Activated CD4-positive, alpha-beta T cell treated with anti-CD3 and anti-CD28 coated beads for 4 hours (primary cell): ENCODE measurements around the gene LBP.
"Not testable (repeated sequence)": the region's sequence is repeated elsewhere in the genome, so short reads cannot be mapped to it uniquely, and the experiment has no call there.

ENCODE experiments used
- DNase-seq, 2 donors: peaks; one replicate each; pipeline ENCODE4 v3.0.0-alpha.2; 2020

Gene LBP

GRCh38 chr20:38350879-38351775 is 4.8 kb downstream of the LBP start:
- DNase-seq = no peak

GRCh38 chr20:38353316-38353715 is 7.0 kb downstream of the LBP start:
- no peak for DNase-seq

- no peak for DNase-seq
Measured at GRCh38 chr20:38354227-38354626, 7.9 kb downstream of the LBP start.

GRCh38 chr20:38355161-38356012 is 9.1 kb downstream of the LBP start:
- DNase-seq = no peak

DNA sequence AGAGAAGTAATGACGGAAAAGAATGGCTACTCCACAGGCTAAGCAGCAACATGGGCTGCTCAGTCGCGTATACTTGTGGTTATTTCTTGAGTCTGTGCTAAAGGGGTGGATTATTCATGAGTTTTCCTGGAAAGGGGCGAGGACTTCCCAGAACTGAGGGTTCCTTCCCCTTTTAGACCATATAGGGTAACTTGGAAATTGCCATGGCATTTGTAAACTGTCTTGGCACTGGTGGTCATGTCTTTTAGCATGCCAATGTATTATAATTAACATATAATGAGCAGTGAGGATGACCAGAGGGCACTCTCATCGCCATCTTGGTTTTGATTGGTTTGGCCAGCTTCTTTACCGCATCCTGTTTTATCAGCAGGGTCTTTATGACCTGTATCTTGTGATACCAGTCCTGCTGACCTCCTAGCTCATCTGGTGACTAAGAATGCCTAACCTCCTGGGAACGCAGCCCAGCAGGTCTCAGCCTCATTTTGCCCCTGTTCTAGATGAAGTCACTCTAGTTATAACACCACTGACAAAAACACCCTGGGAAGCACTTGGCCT is 11.4 kb downstream of the LBP start:
- no peak for DNase-seq

DNA sequence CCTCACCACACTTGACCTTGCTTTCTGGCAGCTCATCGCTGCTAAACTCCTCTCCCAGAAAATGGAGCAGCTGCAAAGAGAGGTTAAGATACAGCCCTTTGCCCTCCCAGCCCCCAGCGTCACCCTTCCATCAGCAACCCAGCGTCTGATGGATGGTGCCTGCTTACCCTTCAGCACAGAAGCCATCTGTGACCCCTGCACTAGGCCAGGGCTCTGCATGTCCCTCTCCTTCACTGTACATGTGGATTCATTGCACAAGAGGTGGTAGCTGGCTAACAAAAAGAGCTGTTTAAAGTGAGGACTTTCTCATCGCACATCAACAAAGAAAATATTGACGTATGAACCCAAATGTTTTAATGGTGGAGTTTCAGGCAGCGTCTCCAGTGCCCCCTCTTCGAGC is 12.3 kb downstream of the LBP start:
- DNase-seq = no peak

- DNase-seq = no peak
Measured at GRCh38 chr20:38363004-38363747, 16.9 kb downstream of the LBP start.

GRCh38 chr20:38369389-38369788 is 23.1 kb downstream of the LBP start:
- no peak for DNase-seq

DNA sequence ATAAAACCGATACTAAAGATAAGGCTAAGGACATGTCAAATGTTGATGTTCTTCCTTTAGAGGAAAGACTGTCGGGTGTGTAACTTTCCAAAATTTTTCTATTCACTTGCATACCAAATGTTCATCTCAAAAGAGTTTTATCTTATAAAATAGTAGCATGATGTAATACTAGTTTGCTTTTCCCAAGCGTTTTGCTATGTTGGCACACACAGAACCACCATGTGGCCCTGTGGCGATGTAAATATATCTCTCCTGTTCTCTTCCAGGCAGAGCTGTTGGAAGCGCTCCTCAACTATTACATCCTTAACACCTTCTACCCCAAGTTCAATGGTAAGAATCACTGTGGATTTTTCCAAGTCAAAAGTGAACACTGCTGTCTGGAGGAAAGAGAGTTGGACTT is 26.5 kb downstream of the LBP start:
- no peak for DNase-seq

- no peak for DNase-seq
Measured at GRCh38 chr20:38373231-38373867, 27.1 kb downstream of the LBP start.

GRCh38 chr20:38373898-38374297 is 27.6 kb downstream of the LBP start:
- DNase-seq = no peak

DNA sequence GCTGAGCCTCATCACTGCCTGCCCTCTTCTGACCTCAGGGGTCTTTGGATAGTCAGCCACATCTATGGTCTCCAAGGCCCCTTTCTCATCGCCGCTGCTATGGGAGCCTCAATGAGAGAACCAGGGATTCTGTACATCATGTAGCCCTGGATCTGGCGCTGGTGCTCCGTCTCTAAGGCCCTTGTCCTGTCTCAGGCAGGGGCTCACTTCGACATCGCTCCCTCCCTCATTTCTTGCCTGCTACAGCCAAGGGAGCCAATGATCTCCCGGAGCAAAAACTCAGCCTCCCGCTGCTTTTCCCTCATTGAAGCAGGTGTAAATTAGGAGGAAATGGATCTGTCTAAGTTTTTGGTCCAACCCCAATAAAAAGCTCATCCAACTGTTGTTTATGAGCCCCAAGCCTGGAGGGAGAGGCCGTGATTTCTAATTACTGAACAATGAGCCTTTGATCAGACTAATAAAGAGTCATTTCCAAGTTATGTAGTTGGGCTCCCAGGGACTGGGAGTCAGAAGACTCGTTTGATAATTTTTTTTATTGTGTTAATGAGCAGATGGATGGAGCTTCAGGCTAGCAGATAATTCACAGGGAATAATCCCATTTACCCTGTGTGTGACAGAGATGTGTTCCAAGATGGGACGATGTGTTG is 30.9 kb downstream of the LBP start:
- no peak for DNase-seq

DNA sequence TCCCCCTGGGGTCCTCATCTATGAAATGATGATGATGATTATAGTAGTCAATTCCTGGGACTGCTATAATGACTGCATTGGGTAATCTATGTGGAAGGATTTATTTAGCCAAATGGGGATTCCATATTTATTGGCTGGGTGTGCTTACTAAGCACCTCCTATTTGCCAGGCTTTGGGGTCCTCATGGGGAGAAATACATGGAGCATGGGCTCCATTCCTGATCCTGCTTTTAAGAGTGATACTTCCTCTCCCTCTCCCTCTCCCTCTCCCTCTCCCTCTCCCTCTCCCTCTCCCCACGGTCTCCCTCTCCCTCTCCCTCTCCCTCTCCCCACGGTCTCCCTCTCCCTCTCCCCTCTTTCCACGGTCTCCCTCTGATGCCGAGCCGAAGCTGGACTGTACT is 31.6 kb downstream of the LBP start:
- DNase-seq = not testable (repeated sequence)

- no peak for DNase-seq
Measured at GRCh38 chr20:38383147-38383546, 36.9 kb downstream of the LBP start.

DNA sequence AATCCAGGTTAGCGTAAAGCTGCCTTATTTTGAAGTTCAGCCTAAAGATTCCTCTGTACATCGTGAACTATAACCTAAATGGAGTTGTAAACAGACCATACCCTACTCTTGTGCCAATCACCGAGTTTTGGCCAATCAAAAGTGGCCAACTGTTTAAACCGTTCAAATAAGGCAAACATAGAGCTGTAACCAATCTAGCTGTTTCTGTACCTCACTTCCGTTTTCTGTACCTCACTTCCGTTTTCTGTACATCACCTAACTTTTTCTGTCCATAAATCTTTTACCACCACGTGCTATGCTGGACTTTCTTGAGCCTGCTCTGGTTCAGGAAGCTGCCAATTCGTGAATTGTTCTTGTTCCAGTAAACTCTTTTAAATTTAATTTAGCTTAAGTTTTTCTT is 39.7 kb downstream of the LBP start:
- DNase-seq = no peak

GRCh38 chr20:38386851-38387250 is 40.6 kb downstream of the LBP start:
- no peak for DNase-seq

- no peak for DNase-seq
Measured at GRCh38 chr20:38387953-38388352, 41.7 kb downstream of the LBP start.

DNA sequence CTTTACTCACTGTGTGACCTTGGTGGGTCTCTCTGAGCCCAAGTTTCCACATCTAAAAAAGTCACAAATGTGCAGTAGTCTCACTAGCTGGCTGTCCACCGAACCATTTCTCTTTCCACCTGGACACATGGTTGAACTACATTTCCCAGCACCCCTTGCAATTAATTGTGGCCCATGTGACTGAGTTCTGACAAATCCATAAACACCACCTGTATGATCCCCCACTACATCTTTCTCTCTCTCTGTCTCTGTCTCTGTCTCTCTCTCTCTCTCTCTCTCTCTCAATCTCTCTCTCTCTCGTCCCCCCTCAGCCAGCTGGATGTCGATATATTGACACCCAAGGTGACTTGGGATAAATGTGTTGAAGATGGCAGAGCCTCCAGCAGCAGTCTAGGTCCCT is 46.1 kb downstream of the LBP start:
- DNase-seq = no peak

DNA sequence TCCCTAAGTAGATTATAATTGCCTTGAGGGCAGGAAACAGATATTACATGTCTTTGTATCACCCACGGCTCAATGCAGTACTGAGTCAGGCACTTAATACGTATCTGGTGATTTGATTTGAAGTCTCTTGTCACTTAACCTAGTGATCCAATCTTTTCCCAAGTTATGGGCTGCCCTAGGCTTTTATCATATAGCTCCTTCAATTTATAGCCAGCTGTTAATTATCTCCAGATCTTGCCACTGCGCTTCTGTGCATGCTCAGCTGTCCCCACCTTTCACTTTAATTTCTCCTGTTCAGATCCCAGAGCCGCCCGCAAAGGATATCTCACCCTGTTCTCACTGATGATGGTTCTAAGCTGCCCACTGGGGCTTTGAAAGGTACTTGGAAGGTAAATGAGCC is 47.0 kb downstream of the LBP start:
- DNase-seq = no peak

- no peak for DNase-seq
Measured at GRCh38 chr20:38395165-38395564, 48.9 kb downstream of the LBP start.

DNA sequence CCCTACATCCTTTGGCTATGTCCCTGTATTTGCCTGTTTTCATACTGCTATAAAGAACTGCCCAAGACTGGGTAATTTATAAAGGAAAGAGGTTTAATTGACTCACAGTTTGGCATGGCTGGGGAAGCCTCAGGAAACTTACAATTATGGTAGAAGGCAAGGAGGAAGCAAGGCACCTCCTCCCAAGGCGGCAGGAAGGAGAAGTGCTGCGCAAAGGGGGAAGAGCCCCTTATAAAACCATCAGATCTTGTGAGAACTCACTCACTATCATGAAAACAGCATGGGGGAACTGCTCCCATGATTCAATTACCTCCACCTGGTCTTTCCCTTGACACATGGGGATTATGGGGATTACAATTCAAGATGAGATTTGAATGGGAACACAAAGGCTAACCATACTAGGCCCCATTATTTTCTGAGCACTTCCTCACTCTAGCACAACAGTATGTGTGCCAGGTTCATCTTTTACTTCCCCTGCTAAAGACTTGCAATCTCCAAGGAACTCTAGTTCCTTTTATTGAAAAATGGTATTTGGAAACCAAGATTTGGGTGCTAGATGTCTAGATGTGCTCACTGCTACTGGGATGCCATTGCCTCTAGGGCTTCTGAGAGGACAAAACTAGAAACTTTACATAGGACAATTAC is 49.6 kb downstream of the LBP start:
- DNase-seq = not testable (repeated sequence)
